Lower leg skin (tissue), 4 donors: ENCODE results near the gene ELK4. TPM values are rescaled to one million over a fixed set of nuclear protein-coding genes. Genes with fewer than 3 reads are reported as not detected.
A peak's percentile ranks its signal among the peaks of the same experiment; 100 is the strongest.

ENCODE experiments used
- DNase-seq, 2 donors: peaks; one replicate each; pipeline ENCODE4 v3.0.0-alpha.2; 2019; ENCODE audit warnings: low spot score in 2 of 2
- H3K4me3 ChIP-seq: fragments of 200-600 bp; sonication (generic); 2 replicates; pipeline ENCODE4 v1.5.1; 2017; ENCODE audit warnings: mild to moderate bottlenecking, low read depth; ENCODE audit not compliant: poor library complexity, severe bottlenecking
- CTCF ChIP-seq, 3 donors: fragments of 450-650 bp; IDR thresholded peaks; one replicate each; pipeline ENCODE4 v1.5.1; 2016; ENCODE audit warnings: antibody characterized with exemption in 3 of 3, mild to moderate bottlenecking in 3 of 3, moderate library complexity in 2 of 3
- POLR2A ChIP-seq, 2 donors: fragments of 450-650 bp; IDR thresholded peaks; one replicate each; pipeline ENCODE4 v1.6.1; 2016 to 2017; ENCODE audit warnings: antibody characterized with exemption in 2 of 2, mild to moderate bottlenecking in 1 of 2, moderate library complexity in 1 of 2
- WGBS, 2 donors: methylation state at CpG; one replicate each; pipeline ENCODE4 v1.1.5; 2018; 5-methylcytosine and 5-hydroxymethylcytosine counted together
- intact Hi-C: fragments of 100-400 bp; cut with DNase I; formaldehyde crosslinking; loops from one replicate; pipeline ENCODE4 v1.15.0; 2023; ENCODE audit warnings: low total_unique reads
- total RNA-seq, 4 donors: library from RNA; depleted of rRNA; stranded (reverse); fragments of >200 nt; gene quantifications; one replicate each; pipeline ENCODE4 v1.1.0, GENCODE V29; 2016

The ELK4 gene
- total RNA-seq, 4 donors from 2014 or later, result 24.1 to 44.2 (median 28.3) TPM

DNA sequence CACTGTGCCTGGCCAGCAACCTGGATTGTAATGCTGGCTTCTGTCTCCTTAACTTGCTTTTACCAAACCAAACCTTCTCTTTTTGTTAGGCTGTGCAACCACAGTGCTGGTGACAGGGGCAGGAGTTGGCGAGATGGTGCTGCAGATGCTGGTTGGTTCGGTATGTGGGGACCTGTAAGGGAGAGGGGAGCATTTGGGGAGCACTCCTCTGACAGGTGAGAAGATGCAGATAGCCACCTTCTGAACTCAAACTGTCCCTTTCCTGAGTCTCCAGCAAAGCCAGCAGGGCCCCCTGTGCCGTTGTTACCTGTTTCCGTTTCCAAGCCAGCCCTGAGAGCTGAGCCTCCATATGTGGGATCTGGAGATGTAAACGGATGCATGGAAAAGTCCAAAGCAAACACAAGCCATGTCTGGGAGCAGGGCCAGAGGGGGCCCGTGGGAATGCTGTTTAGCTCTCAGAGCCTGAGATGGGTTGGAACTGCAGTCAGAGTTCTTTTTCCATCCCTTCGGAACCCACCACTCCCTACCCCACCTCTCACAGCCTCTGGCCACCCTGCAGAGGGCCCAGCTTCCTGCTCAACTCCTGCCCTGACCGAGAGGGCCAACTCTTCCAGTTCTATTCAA is 34.0 kb downstream of the ELK4 start:
- DNase-seq, result peak in 1 of 2 donors; percentile 69
- intact Hi-C loops, result no loop called here
- no peak overlapping the region for H3K4me3 ChIP-seq
- TF ChIP-seq CTCF (IDR thresholded peaks at IDR 0.05) (no peak), POLR2A (IDR thresholded peaks at IDR 0.05) (no peak)
- WGBS, 2 donors, result 72 to 74% methylated on average over 8 of the region's 8 CpGs

GRCh38 chr1:205596876-205597275 is 34.9 kb downstream of the ELK4 start:
- 100% methylated on average over 3 of the region's 3 CpGs for WGBS, 2 donors

GRCh38 chr1:205595861-205596260 is 36.0 kb downstream of the ELK4 start:
- DNase-seq, result no peak
- TF ChIP-seq CTCF (IDR thresholded peaks at IDR 0.05), result no peak
- TF ChIP-seq POLR2A (IDR thresholded peaks at IDR 0.05), result no peak
- 33 to 44% methylated on average over 1 of the region's 1 CpG for WGBS, 2 donors
- intact Hi-C loops, result no loop called here
- H3K4me3 ChIP-seq, result no peak overlapping the region

More at GRCh38 chr1:205596876-205597275, 34.9 kb downstream of the ELK4 start:
- TF ChIP-seq CTCF (IDR thresholded peaks at IDR 0.05) (no peak), POLR2A (IDR thresholded peaks at IDR 0.05) (no peak)
- H3K4me3 ChIP-seq, result no peak overlapping the region
- intact Hi-C loops, result no loop called here
- DNase-seq, result peak in 1 of 2 donors; percentile 52

GRCh38 chr1:205595435-205595834 is 36.4 kb downstream of the ELK4 start:
- DNase-seq, result no peak

GRCh38 chr1:205594846-205595245 is 37.0 kb downstream of the ELK4 start:
- H3K4me3 ChIP-seq, result no peak overlapping the region
- DNase-seq, result peak in 1 of 2 donors; percentile 64
- TF ChIP-seq CTCF (IDR thresholded peaks at IDR 0.05) (no peak), POLR2A (IDR thresholded peaks at IDR 0.05) (no peak)
- intact Hi-C loops, result loop anchor here (1.0 to 5.0 kb wide), 2 partner anchors 36 to 62 kb away; no protein-coding TSS in a partner anchor
- WGBS, 2 donors, result 92 to 95% methylated on average over 1 of the region's 1 CpG

More at GRCh38 chr1:205595435-205595834, 36.4 kb downstream of the ELK4 start:
- no peak for TF ChIP-seq CTCF (IDR thresholded peaks at IDR 0.05)
- TF ChIP-seq POLR2A (IDR thresholded peaks at IDR 0.05), result no peak
- 73% methylated on average over 2 of the region's 2 CpGs for WGBS, 2 donors
- H3K4me3 ChIP-seq, result no peak overlapping the region
- intact Hi-C loops, result no loop called here
